ENCODE data around the gene EZR. TPM values are rescaled to one million over a fixed set of nuclear protein-coding genes. Genes with fewer than 3 reads are reported as not detected.

EZR gene
- total RNA-seq, 1 experiment from 2014 or later = 375 TPM

- Histone ChIP-seq H3K23me2 (ENCODE audit: insufficient read length, low read depth, low read length, poor library complexity, severe bottlenecking) (peaks cover 7% of the 10 kb centered on the region), H2BK15ac (ENCODE audit: low read depth, low read length) (no peak overlapping the region), H3K4me2 (ENCODE audit: insufficient read depth, insufficient read length, low read length) (peak overlapping the region; percentile 92), H3K23ac (ENCODE audit: insufficient read length, low read depth, low read length) (no peak overlapping the region), H3K9me3 (ENCODE audit: control insufficient read depth, low read depth, low read length) (no peaks in the 10 kb centered on the region), H2BK20ac (ENCODE audit: low read depth, low read length, poor library complexity, severe bottlenecking) (no peak overlapping the region), H3K18ac (ENCODE audit: insufficient read length, low read depth, low read length) (peak overlapping the region; percentile 75), H4K20me1 (ENCODE audit: control insufficient read depth, insufficient read depth, insufficient read length) (no peaks in the 10 kb centered on the region), H3K4me1 (ENCODE audit: insufficient read depth, low read length) (peaks cover 8% of the 10 kb centered on the region), H2BK12ac (ENCODE audit: insufficient read length, low read depth, low read length) (no peak overlapping the region), H4K8ac (replicated peaks; ENCODE audit: insufficient read length, low read depth, low read length) (no peak overlapping the region), H2AK5ac (ENCODE audit: insufficient read length, low read length) (no peak overlapping the region), H3T11ph (ENCODE audit: low read length) (no peak overlapping the region), H3K79me1 (ENCODE audit: insufficient read depth, low read depth, low read length, poor library complexity, severe bottlenecking) (peaks cover 4% of the 10 kb centered on the region), H4K5ac (ENCODE audit: insufficient read length, low read depth, low read length) (no peak overlapping the region), H3K9ac (ENCODE audit: extremely low read depth, insufficient read length, low read length) (peak overlapping the region; percentile 80), H4K91ac (ENCODE audit: insufficient read length, low read depth, low read length) (no peak overlapping the region), H2AFZ (ENCODE audit: low read length) (no peak overlapping the region), H3K56ac (ENCODE audit: insufficient read length, low read depth, low read length) (no peak overlapping the region), H3K79me2 (ENCODE audit: insufficient read depth, low read length) (peaks cover 47% of the 10 kb centered on the region), H3K27ac (ENCODE audit: insufficient read length, low read depth, low read length) (no peak overlapping the region), H3K14ac (ENCODE audit: insufficient read depth, low read length) (peak overlapping the region; percentile 88; the same call in 1 of the 2 replicates), H2BK120ac (ENCODE audit: low read depth, low read length, poor library complexity, severe bottlenecking) (no peak overlapping the region), H2BK5ac (ENCODE audit: insufficient read length, low read length) (no peak overlapping the region), H3K27me3 (ENCODE audit: insufficient read depth, low read length) (no peaks in the 10 kb centered on the region; the same call in 1 of the 2 replicates), H3K4ac (ENCODE audit: low read depth, low read length) (no peak overlapping the region)
- H3K36me3 Mint-ChIP-seq (ENCODE audit: insufficient read depth in 1 of 3, low read depth in 3 of 3) = peaks cover 40 to 61% (median 51%) of the 10 kb centered on the region in 3 experiments
- peaks cover 9% of the 10 kb centered on the region for H3K27me3 Mint-ChIP-seq (ENCODE audit: low read depth)
- peak; percentile 76 for DNase-seq
- peak overlapping the region; percentile 98 to 100 (median 99) for H3K27ac Mint-ChIP-seq
- TF ChIP-seq, protein P1, sequence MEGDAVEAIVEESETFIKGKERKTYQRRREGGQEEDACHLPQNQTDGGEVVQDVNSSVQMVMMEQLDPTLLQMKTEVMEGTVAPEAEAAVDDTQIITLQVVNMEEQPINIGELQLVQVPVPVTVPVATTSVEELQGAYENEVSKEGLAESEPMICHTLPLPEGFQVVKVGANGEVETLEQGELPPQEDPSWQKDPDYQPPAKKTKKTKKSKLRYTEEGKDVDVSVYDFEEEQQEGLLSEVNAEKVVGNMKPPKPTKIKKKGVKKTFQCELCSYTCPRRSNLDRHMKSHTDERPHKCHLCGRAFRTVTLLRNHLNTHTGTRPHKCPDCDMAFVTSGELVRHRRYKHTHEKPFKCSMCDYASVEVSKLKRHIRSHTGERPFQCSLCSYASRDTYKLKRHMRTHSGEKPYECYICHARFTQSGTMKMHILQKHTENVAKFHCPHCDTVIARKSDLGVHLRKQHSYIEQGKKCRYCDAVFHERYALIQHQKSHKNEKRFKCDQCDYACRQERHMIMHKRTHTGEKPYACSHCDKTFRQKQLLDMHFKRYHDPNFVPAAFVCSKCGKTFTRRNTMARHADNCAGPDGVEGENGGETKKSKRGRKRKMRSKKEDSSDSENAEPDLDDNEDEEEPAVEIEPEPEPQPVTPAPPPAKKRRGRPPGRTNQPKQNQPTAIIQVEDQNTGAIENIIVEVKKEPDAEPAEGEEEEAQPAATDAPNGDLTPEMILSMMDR (conservative IDR thresholded peaks at IDR 0.05) = no peak
- H3K4me1 Mint-ChIP-seq = peaks cover 44 to 47% of the 10 kb centered on the region in 2 experiments
- peaks cover 9 to 14% of the 10 kb centered on the region in 2 experiments for H3K9me3 Mint-ChIP-seq
- WGBS (ENCODE audit: extremely low coverage, insufficient read length, low lambda C conversion rate) = no CpG with 5 or more reads among the region's 61 CpGs
- peak overlapping the region; percentile 99 for H3K4me3 Mint-ChIP-seq
Observed at GRCh38 chr6:158817728-158818580, 1.2 kb downstream of the EZR start.
